GM23248 (cell line): ENCODE measurements around the gene UMOD. TPM values are rescaled to one million over a fixed set of nuclear protein-coding genes. Genes with fewer than 3 reads are reported as not detected.
A peak's percentile ranks its signal among the peaks of the same experiment; 100 is the strongest.

Experiments
- DNase-seq: peaks from one replicate; pipeline ENCODE4 v3.0.0-alpha.2; 2015
- H2AFZ ChIP-seq: fragments of 200-600 bp; sonication (generic); 2 replicates; pipeline ENCODE4 v1.6.1; 2016; ENCODE audit warnings: antibody characterized with exemption
- H3F3A ChIP-seq: fragments of 200-600 bp; sonication (generic); 2 replicates; pipeline ENCODE4 v1.6.1; 2016; ENCODE audit warnings: mild to moderate bottlenecking, antibody characterized with exemption, mixed run types; ENCODE audit not compliant: insufficient read depth
- H3K27ac ChIP-seq: fragments of 200-600 bp; sonication (generic); 2 replicates; pipeline ENCODE4 v1.5.1; 2016; ENCODE audit warnings: mild to moderate bottlenecking
- H3K27me3 ChIP-seq: fragments of 200-600 bp; sonication (generic); replicated peaks from 2 replicates; pipeline ENCODE4 v1.6.1; 2016; ENCODE audit warnings: mild to moderate bottlenecking; ENCODE audit not compliant: insufficient read depth
- H3K36me3 ChIP-seq: fragments of 200-600 bp; sonication (generic); 2 replicates; pipeline ENCODE4 v1.6.1; 2016; ENCODE audit warnings: low read depth, mild to moderate bottlenecking
- H3K4me1 ChIP-seq: fragments of 200-600 bp; sonication (generic); 2 replicates; pipeline ENCODE4 v1.6.1; 2016; ENCODE audit warnings: mild to moderate bottlenecking; ENCODE audit not compliant: insufficient read depth
- H3K4me2 ChIP-seq: fragments of 200-600 bp; sonication (generic); one replicate; pipeline ENCODE4 v1.6.1; 2016; ENCODE audit warnings: mild to moderate bottlenecking; ENCODE audit not compliant: unreplicated experiment
- H3K4me3 ChIP-seq: fragments of 200-600 bp; sonication (generic); 2 replicates; pipeline ENCODE4 v1.5.1; 2016; ENCODE audit warnings: mild to moderate bottlenecking
- H3K79me2 ChIP-seq: fragments of 200-600 bp; sonication (generic); 2 replicates; pipeline ENCODE4 v1.6.1; 2016; ENCODE audit warnings: mild to moderate bottlenecking; ENCODE audit not compliant: insufficient read depth
- H3K9ac ChIP-seq: fragments of 200-600 bp; sonication (generic); 2 replicates; pipeline ENCODE4 v1.6.1; 2016; ENCODE audit warnings: mild to moderate bottlenecking
- H3K9me2 ChIP-seq: fragments of 200-600 bp; sonication (generic); 2 replicates; pipeline ENCODE4 v1.6.1; 2016; ENCODE audit warnings: mixed run types, mild to moderate bottlenecking, moderate library complexity; ENCODE audit not compliant: insufficient read depth
- H3K9me3 ChIP-seq: fragments of 200-600 bp; sonication (generic); one replicate; pipeline ENCODE4 v1.6.1; 2017; ENCODE audit warnings: low read depth
- H4K20me1 ChIP-seq: fragments of 200-600 bp; sonication (generic); 2 replicates; pipeline ENCODE4 v1.6.0; 2016; ENCODE audit not compliant: insufficient read depth
- EZH2 ChIP-seq: fragments of 200-600 bp; sonication (generic); IDR thresholded peaks from 2 replicates; pipeline ENCODE4 v1.6.1; 2018; ENCODE audit warnings: antibody characterized with exemption, mild to moderate bottlenecking; ENCODE audit not compliant: insufficient read depth, poor library complexity, severe bottlenecking
- EZH2phosphoT487 ChIP-seq: fragments of 200-600 bp; sonication (generic); IDR thresholded peaks from 2 replicates; pipeline ENCODE4 v1.6.1; 2018; ENCODE audit warnings: antibody characterized with exemption, moderate library complexity, mild to moderate bottlenecking, low read depth; ENCODE audit not compliant: insufficient read depth
- WGBS, 2 experiments: methylation state at CpG; one replicate each; pipeline ENCODE4 v1.1.6; 2015 to 2017; ENCODE audit warnings: low lambda C conversion rate in 2 of 2, low coverage in 1 of 2; ENCODE audit errors: missing lambda C conversion rate in 2 of 2; 5-methylcytosine and 5-hydroxymethylcytosine counted together
- in situ Hi-C: fragments of 300-500 bp; cut with MboI; formaldehyde crosslinking; loops from 2 replicates; pipeline ENCODE4 v1.15.0; 2020
- polyA plus RNA-seq: library from polyadenylated mRNA; unstranded; fragments of >200 nt; fragmentation: Nextera tagmentation; extraction: Ambion mirVana; gene quantifications from 2 replicates; pipeline ENCODE4 v1.2.1, GENCODE V29; 2016
- total RNA-seq: library from RNA; depleted of rRNA; stranded (reverse); fragments of >200 nt; shearing (Covaris generic); gene quantifications from 2 replicates; pipeline ENCODE4 v1.2.3, GENCODE V29; 2014

The UMOD gene
- total and polyA plus RNA-seq, 2 experiments from 2014 or later = not detected

DNA sequence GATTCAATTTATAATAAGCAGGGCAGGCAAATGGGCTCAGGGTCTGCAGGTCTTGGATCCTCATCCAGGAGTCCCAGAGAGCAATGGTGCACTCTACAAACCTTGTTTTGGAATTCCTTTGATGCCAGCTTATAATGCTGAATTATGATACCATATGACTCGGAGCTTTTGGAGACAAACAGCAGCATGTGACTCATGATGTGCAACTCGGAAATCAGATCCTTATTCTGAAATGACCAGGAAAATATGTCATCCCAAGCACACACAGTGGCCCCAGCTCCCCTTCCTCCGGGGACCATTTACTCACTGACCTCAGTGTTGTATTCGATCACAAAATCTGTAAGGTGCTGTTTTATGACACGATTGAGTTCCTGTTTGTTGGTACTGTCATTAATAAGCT lies 20.2 kb upstream of the UMOD start:
- WGBS, 2 experiments = 19 to 25% methylated on average over 5 of the region's 5 CpGs
- Histone ChIP-seq H3K27ac (no peak overlapping the region), H3K9me3 (no peaks in the 10 kb centered on the region), H4K20me1 (no peaks in the 10 kb centered on the region), H3K36me3 (no peaks in the 10 kb centered on the region), H3K9ac (no peak overlapping the region), H3F3A (no peaks in the 10 kb centered on the region), H2AFZ (no peak overlapping the region), H3K9me2 (no peaks in the 10 kb centered on the region), H3K27me3 (no peaks in the 10 kb centered on the region), H3K79me2 (no peaks in the 10 kb centered on the region), H3K4me1 (no peaks in the 10 kb centered on the region), H3K4me3 (no peak overlapping the region), H3K4me2 (no peak overlapping the region)
- in situ Hi-C loops = no loop called here
- peak; percentile 16 for DNase-seq
- TF ChIP-seq EZH2 = no peak
- no peak for TF ChIP-seq EZH2phosphoT487

DNA sequence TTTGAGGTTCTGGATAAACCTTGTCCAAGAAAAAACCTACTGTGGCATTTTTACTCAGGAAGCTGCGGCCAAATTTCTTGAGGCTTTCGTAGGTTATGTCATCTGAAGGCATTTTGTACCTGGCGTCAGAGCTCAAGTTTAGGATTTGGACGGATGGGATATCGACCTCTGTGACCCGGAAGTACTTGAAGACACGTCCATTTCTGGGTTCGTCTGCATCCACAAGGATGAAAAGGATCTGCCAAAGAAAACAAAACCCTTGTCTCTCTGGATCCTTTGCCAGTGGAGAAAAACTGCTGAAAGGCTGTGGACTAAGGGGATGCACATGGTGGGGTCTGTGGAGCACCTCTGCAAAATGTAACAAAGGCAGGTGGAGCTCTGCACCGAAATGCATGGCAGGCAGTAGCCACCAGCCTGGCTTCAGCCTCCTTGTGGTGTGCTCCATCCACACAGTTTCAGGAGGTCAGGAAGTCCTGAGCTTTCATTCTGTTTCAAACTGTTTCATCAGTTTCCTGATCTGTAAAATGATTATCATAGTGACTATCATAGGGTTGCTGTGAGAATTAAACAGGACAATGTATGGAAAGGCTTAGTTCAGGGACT lies 17.0 kb upstream of the UMOD start:
- in situ Hi-C loops = no loop called here
- no peak overlapping the region for H3K27ac ChIP-seq
- no peaks in the 10 kb centered on the region for H3K4me1 ChIP-seq
- no peak for DNase-seq
- no peaks in the 10 kb centered on the region for H3F3A ChIP-seq
- no peak overlapping the region for H3K4me3 ChIP-seq
- no peaks in the 10 kb centered on the region for H3K27me3 ChIP-seq
- H4K20me1 ChIP-seq = no peaks in the 10 kb centered on the region
- no peak overlapping the region for H3K9ac ChIP-seq
- no peaks in the 10 kb centered on the region for H3K79me2 ChIP-seq
- TF ChIP-seq EZH2phosphoT487 = no peak
- no peak for TF ChIP-seq EZH2
- no peak overlapping the region for H2AFZ ChIP-seq
- H3K4me2 ChIP-seq = no peak overlapping the region
- H3K9me2 ChIP-seq = no peaks in the 10 kb centered on the region
- no peaks in the 10 kb centered on the region for H3K9me3 ChIP-seq
- WGBS, 2 experiments = 21 to 24% methylated on average over 9 of the region's 9 CpGs
- H3K36me3 ChIP-seq = no peaks in the 10 kb centered on the region

DNA sequence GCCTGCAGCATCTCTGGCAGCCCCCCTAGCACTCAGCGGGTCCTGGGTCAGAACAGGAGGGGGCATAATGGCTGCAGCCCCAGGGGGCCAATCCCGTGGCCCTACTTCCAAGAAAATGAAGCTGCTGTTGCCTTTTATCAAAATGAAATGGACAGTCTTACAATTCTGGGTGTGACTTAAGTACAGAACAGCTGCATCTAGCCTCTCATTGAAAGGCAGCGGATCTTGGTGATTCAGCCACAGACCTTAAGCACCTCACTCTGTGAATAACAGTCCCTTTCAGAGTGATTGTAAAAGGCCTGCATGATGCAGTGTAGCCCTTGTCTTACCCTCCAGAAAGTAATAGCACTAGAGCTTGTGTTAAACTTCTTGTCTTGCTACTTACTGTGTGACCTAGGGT lies 11.5 kb upstream of the UMOD start:
- Histone ChIP-seq H3K9me2 (no peaks in the 10 kb centered on the region), H4K20me1 (no peaks in the 10 kb centered on the region), H3K36me3 (no peaks in the 10 kb centered on the region), H3K27me3 (no peaks in the 10 kb centered on the region), H3K9ac (no peak overlapping the region), H2AFZ (no peak overlapping the region), H3K4me1 (no peaks in the 10 kb centered on the region), H3K4me2 (no peak overlapping the region), H3K4me3 (no peak overlapping the region), H3K79me2 (no peaks in the 10 kb centered on the region), H3K9me3 (no peaks in the 10 kb centered on the region), H3F3A (no peaks in the 10 kb centered on the region), H3K27ac (no peak overlapping the region)
- TF ChIP-seq EZH2 (no peak), EZH2phosphoT487 (no peak)
- in situ Hi-C loops = no loop called here
- DNase-seq = no peak
- WGBS, 2 experiments = 23 to 30% methylated on average over 3 of the region's 3 CpGs

DNA sequence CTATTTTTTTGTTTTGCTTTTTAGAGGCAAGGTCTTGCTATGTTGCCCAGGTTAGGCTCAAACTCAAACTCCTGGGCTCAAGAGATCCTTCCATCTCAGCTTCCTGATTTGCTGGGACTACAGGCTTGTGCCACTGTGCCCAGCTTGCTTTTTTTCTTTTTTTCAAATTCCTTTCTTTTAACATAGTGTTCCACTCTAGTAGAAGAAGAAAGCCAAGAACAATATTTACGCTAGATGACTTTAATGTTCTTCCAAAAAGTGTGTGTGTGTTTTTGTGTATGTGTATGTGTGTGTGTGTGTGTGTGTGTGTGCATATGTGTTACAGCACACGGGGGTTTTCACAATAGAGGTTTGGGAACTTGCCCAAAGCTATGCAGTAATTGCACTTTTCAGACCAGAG lies 10.7 kb upstream of the UMOD start:
- Histone ChIP-seq H3K27me3 (no peaks in the 10 kb centered on the region), H3K27ac (no peak overlapping the region), H3K4me1 (no peaks in the 10 kb centered on the region), H3F3A (no peaks in the 10 kb centered on the region), H3K4me3 (no peak overlapping the region), H3K79me2 (no peaks in the 10 kb centered on the region), H3K36me3 (no peaks in the 10 kb centered on the region), H4K20me1 (no peaks in the 10 kb centered on the region), H2AFZ (no peak overlapping the region), H3K9me2 (no peaks in the 10 kb centered on the region), H3K4me2 (no peak overlapping the region), H3K9me3 (no peaks in the 10 kb centered on the region), H3K9ac (no peak overlapping the region)
- no peak for DNase-seq
- WGBS, 2 experiments = 11 to 13% methylated on average over 2 of the region's 2 CpGs
- TF ChIP-seq EZH2phosphoT487 = no peak
- TF ChIP-seq EZH2 = no peak
- in situ Hi-C loops = no loop called here

DNA sequence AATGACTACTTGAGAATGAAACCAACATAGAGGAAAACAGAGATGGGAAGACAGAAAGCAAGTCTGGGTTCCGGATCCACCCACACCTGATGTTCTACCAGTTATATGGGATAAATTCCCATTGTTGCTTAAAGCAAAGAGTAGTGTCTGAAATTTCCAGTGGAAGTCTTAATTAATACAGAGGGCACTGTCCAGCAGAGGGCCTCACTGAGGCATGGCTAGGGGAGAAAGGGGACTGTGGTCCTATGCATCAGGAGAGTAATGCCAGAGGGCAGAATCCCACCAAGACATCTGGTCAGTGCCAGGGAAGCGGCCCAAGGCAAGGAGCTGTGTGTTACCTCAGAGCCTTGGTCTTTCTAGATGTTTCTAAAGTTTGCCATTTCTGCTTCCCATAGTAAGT lies 7.5 kb upstream of the UMOD start:
- WGBS, 2 experiments = 17 to 21% methylated on average over 2 of the region's 2 CpGs

More for the DNA sequence above, 7.5 kb upstream of the UMOD start:
- no peak overlapping the region for H3K9ac ChIP-seq
- no peak overlapping the region for H2AFZ ChIP-seq
- no peaks in the 10 kb centered on the region for H4K20me1 ChIP-seq
- H3K4me2 ChIP-seq = no peak overlapping the region
- in situ Hi-C loops = no loop called here
- no peaks in the 10 kb centered on the region for H3K9me3 ChIP-seq
- H3K36me3 ChIP-seq = no peaks in the 10 kb centered on the region
- no peak for DNase-seq
- H3F3A ChIP-seq = no peaks in the 10 kb centered on the region
- H3K27ac ChIP-seq = no peak overlapping the region
- H3K27me3 ChIP-seq = no peaks in the 10 kb centered on the region
- no peaks in the 10 kb centered on the region for H3K9me2 ChIP-seq
- no peak overlapping the region for H3K4me3 ChIP-seq
- no peaks in the 10 kb centered on the region for H3K79me2 ChIP-seq
- TF ChIP-seq EZH2 (no peak), EZH2phosphoT487 (no peak)
- no peaks in the 10 kb centered on the region for H3K4me1 ChIP-seq
